Stimulated activated naive B cell treated with anti-CD40 and anti-IgM and Interleukin-4, amounts not matched to agents 10 μg/mL and 1 μg/mL and 100 μg/mL, for 72 hours (primary cell): ENCODE measurements around the gene GET3.

Experiments
- ATAC-seq, 2 donors: fragments of 150-1000 bp; cut with Tn5 transposase; replicated peaks; 2 replicates each; pipeline ENCODE4 v1.10.0; 2021; ENCODE audit warnings: moderate library complexity in 1 of 2
- DNase-seq: peaks from one replicate; pipeline ENCODE4 v3.0.0; 2021
- H3K27ac Mint-ChIP-seq: one replicate; pipeline ENCODE4 v1.8.0; 2022; ENCODE audit warnings: mild to moderate bottlenecking, mixed read lengths
- H3K27me3 Mint-ChIP-seq, 2 donors: one replicate each; pipeline ENCODE4 v1.8.0; 2022; ENCODE audit warnings: mixed read lengths in 2 of 2
- H3K36me3 Mint-ChIP-seq, 2 donors: one replicate each; pipeline ENCODE4 v1.8.0; 2022; ENCODE audit warnings: mixed read lengths in 2 of 2, mild to moderate bottlenecking in 1 of 2
- H3K4me1 Mint-ChIP-seq, 2 donors: one replicate each; pipeline ENCODE4 v1.8.0; 2022; ENCODE audit warnings: mixed read lengths in 2 of 2, mild to moderate bottlenecking in 1 of 2
- H3K4me3 Mint-ChIP-seq, 2 donors: one replicate each; pipeline ENCODE4 v1.8.0; 2022; ENCODE audit warnings: mild to moderate bottlenecking in 2 of 2, mixed read lengths in 2 of 2, moderate library complexity in 1 of 2
- H3K9me3 Mint-ChIP-seq, 2 donors: one replicate each; pipeline ENCODE4 v1.8.0; 2022; ENCODE audit warnings: mixed read lengths in 2 of 2, mild to moderate bottlenecking in 1 of 2

Gene GET3

GRCh38 chr19:12772323-12772722, 35.0 kb downstream of the GET3 start:
- peaks cover 10 to 18% of the 10 kb centered on the region in 2 donors for H3K4me1 Mint-ChIP-seq
- no peak overlapping the region for H3K4me3 Mint-ChIP-seq
- ATAC-seq: no peak
- no peaks in the 10 kb centered on the region for H3K27me3 Mint-ChIP-seq
- no peaks in the 10 kb centered on the region for H3K9me3 Mint-ChIP-seq
- H3K27ac Mint-ChIP-seq: no peak overlapping the region
- peaks cover 8% of the 10 kb centered on the region in 2 donors for H3K36me3 Mint-ChIP-seq
- no peak for DNase-seq

GRCh38 chr19:12773571-12773970, 36.3 kb downstream of the GET3 start:
- no peak for ATAC-seq
- peaks cover 18 to 30% of the 10 kb centered on the region in 2 donors for H3K4me1 Mint-ChIP-seq
- H3K36me3 Mint-ChIP-seq: peaks cover 2 to 5% of the 10 kb centered on the region in 2 donors
- no peaks in the 10 kb centered on the region for H3K27me3 Mint-ChIP-seq
- DNase-seq: no peak
- H3K9me3 Mint-ChIP-seq: no peaks in the 10 kb centered on the region
- H3K27ac Mint-ChIP-seq: no peak overlapping the region
- peak overlapping the region in 1 of 2 donors; percentile 3 for H3K4me3 Mint-ChIP-seq

- peak; percentile 14 to 15 for ATAC-seq
- Mint-ChIP-seq H3K4me1 (peaks cover 25 to 43% of the 10 kb centered on the region in 2 donors), H3K9me3 (no peaks in the 10 kb centered on the region), H3K36me3 (peaks cover 0 to 5% of the 10 kb centered on the region in 2 donors), H3K4me3 (peak within 1 kb of the TSS; percentile 75 to 84), H3K27ac (peak within 1 kb of the TSS; percentile 86), H3K27me3 (no peaks in the 10 kb centered on the region)
- no peak for DNase-seq
Observed at GRCh38 chr19:12774588-12775555, 37.6 kb downstream of the GET3 start, which contains the start of gene HOOK2. Gene HOOK2, minus strand, starts transcription at chr19:12775552. Its CDS starts 103 bp downstream, at chr19:12775449.

- Mint-ChIP-seq H3K27me3 (no peaks in the 10 kb centered on the region), H3K36me3 (no peaks in the 10 kb centered on the region), H3K4me1 (peaks cover 33 to 56% of the 10 kb centered on the region in 2 donors), H3K9me3 (no peaks in the 10 kb centered on the region), H3K27ac (peak overlapping the region; percentile 92), H3K4me3 (peak overlapping the region; percentile 85)
- peak; percentile 72 for DNase-seq
- peak; percentile 44 to 49 for ATAC-seq
Observed at GRCh38 chr19:12777217-12778016, 40.1 kb downstream of the GET3 start.

GRCh38 chr19:12778017-12778904, 41.0 kb downstream of the GET3 start:
- peak; percentile 19 to 23 for ATAC-seq
- Mint-ChIP-seq H3K4me3 (peak overlapping the region; percentile 85), H3K4me1 (peaks cover 34 to 56% of the 10 kb centered on the region in 2 donors), H3K36me3 (no peaks in the 10 kb centered on the region), H3K27me3 (no peaks in the 10 kb centered on the region), H3K27ac (peak overlapping the region; percentile 92), H3K9me3 (no peaks in the 10 kb centered on the region)
- no peak for DNase-seq

GRCh38 chr19:12778905-12779161, 41.5 kb downstream of the GET3 start:
- H3K9me3 Mint-ChIP-seq: no peaks in the 10 kb centered on the region
- no peaks in the 10 kb centered on the region for H3K27me3 Mint-ChIP-seq
- no peak for ATAC-seq
- H3K27ac Mint-ChIP-seq: peak overlapping the region; percentile 92
- no peaks in the 10 kb centered on the region for H3K36me3 Mint-ChIP-seq
- DNase-seq: no peak
- peak overlapping the region; percentile 85 for H3K4me3 Mint-ChIP-seq
- peaks cover 33 to 50% of the 10 kb centered on the region in 2 donors for H3K4me1 Mint-ChIP-seq

GRCh38 chr19:12779162-12779993, 42.1 kb downstream of the GET3 start:
- H3K36me3 Mint-ChIP-seq: no peaks in the 10 kb centered on the region
- H3K27ac Mint-ChIP-seq: peak overlapping the region; percentile 79
- ATAC-seq: no peak
- peak overlapping the region; percentile 49 to 57 for H3K4me3 Mint-ChIP-seq
- DNase-seq: no peak
- H3K9me3 Mint-ChIP-seq: no peaks in the 10 kb centered on the region
- peaks cover 33 to 46% of the 10 kb centered on the region in 2 donors for H3K4me1 Mint-ChIP-seq
- no peaks in the 10 kb centered on the region for H3K27me3 Mint-ChIP-seq

- Mint-ChIP-seq H3K36me3 (no peaks in the 10 kb centered on the region), H3K4me1 (peaks cover 32 to 40% of the 10 kb centered on the region in 2 donors), H3K4me3 (peak overlapping the region; percentile 85 to 86), H3K27ac (no peak overlapping the region), H3K9me3 (no peaks in the 10 kb centered on the region), H3K27me3 (no peaks in the 10 kb centered on the region)
- no peak for ATAC-seq
- DNase-seq: no peak
Observed at GRCh38 chr19:12782174-12782423, 44.8 kb downstream of the GET3 start.

GRCh38 chr19:12782424-12783290, 45.4 kb downstream of the GET3 start:
- Mint-ChIP-seq H3K27me3 (no peaks in the 10 kb centered on the region), H3K4me3 (peak overlapping the region; percentile 85 to 86), H3K27ac (no peak overlapping the region), H3K9me3 (no peaks in the 10 kb centered on the region), H3K36me3 (no peaks in the 10 kb centered on the region), H3K4me1 (peaks cover 29 to 34% of the 10 kb centered on the region in 2 donors)
- peak; percentile 59 to 64 for ATAC-seq
- DNase-seq: peak; percentile 87

GRCh38 chr19:12783291-12783848, 46.1 kb downstream of the GET3 start:
- ATAC-seq (peak in 1 of 2 donors; percentile 8), DNase-seq (no peak)
- H3K4me3 Mint-ChIP-seq: peak overlapping the region; percentile 85 to 86
- no peak overlapping the region for H3K27ac Mint-ChIP-seq
- H3K4me1 Mint-ChIP-seq: peaks cover 27 to 32% of the 10 kb centered on the region in 2 donors
- no peaks in the 10 kb centered on the region for H3K9me3 Mint-ChIP-seq
- H3K27me3 Mint-ChIP-seq: no peaks in the 10 kb centered on the region
- no peaks in the 10 kb centered on the region for H3K36me3 Mint-ChIP-seq

- Mint-ChIP-seq H3K4me1 (peaks cover 28 to 32% of the 10 kb centered on the region in 2 donors), H3K27me3 (no peaks in the 10 kb centered on the region), H3K9me3 (no peaks in the 10 kb centered on the region), H3K27ac (no peak overlapping the region), H3K36me3 (no peaks in the 10 kb centered on the region), H3K4me3 (peak overlapping the region; percentile 43 to 47)
- no peak for ATAC-seq
- no peak for DNase-seq
Observed at GRCh38 chr19:12783849-12784393, 46.6 kb downstream of the GET3 start.

- no peak overlapping the region for H3K4me3 Mint-ChIP-seq
- H3K36me3 Mint-ChIP-seq: no peaks in the 10 kb centered on the region
- no peak for DNase-seq
- no peaks in the 10 kb centered on the region for H3K9me3 Mint-ChIP-seq
- peaks cover 28 to 31% of the 10 kb centered on the region in 2 donors for H3K4me1 Mint-ChIP-seq
- no peak overlapping the region for H3K27ac Mint-ChIP-seq
- no peaks in the 10 kb centered on the region for H3K27me3 Mint-ChIP-seq
- no peak for ATAC-seq
Observed at GRCh38 chr19:12784394-12784870, 47.1 kb downstream of the GET3 start.
